K562 (cell line): ENCODE measurements around the gene IRF2BP2. TPM values are rescaled to one million over a fixed set of nuclear protein-coding genes. Genes with fewer than 3 reads are reported as not detected.

Source experiments
- CREB1 ChIP-seq, 2 experiments: sonication (generic) in 1 of 2; formaldehyde crosslinking in 1 of 2; IDR thresholded peaks; 2 replicates each; pipeline versions ENCODE4 v1.6.1 to v1.8.0; 2012 to 2022; ENCODE audit warnings: inconsistent platforms in 1 of 2, mild to moderate bottlenecking in 1 of 2, missing genetic modification reagents in 1 of 2, moderate library complexity in 1 of 2
- CTBP1 ChIP-seq: fragments of 450-650 bp; IDR thresholded peaks from 2 replicates; pipeline ENCODE4 v1.6.1; 2016; ENCODE audit warnings: borderline replicate concordance
- CXXC5 ChIP-seq: fragments of 250-450 bp; sonication (Bioruptor Pico); IDR thresholded peaks from 2 replicates; pipeline ENCODE4 v1.8.0; 2022; ENCODE audit warnings: inconsistent platforms, mild to moderate bottlenecking, moderate library complexity
- ELF4 ChIP-seq: fragments of 450-650 bp; formaldehyde crosslinking; IDR thresholded peaks from 2 replicates; pipeline ENCODE4 v1.4.0; 2022; ENCODE audit warnings: missing genetic modification characterization
- ERF ChIP-seq: fragments of 450-650 bp; formaldehyde crosslinking; IDR thresholded peaks from 2 replicates; pipeline ENCODE4 v1.4.0; 2020; ENCODE audit warnings: mild to moderate bottlenecking, mixed read lengths
- FIP1L1 ChIP-seq: fragments of 200-400 bp; formaldehyde crosslinking; IDR thresholded peaks from 2 replicates; pipeline ENCODE4 v1.6.1; 2018; ENCODE audit warnings: mild to moderate bottlenecking, low read depth, low read length; ENCODE audit not compliant: poor library complexity, severe bottlenecking
- GTF2A2 ChIP-seq: IDR thresholded peaks from 2 replicates; pipeline ENCODE4 v1.6.1; 2016; ENCODE audit warnings: mild to moderate bottlenecking, missing genetic modification characterization, missing compliant biosample characterization
- HIVEP1 ChIP-seq: fragments of 250-450 bp; sonication (Bioruptor Pico); IDR thresholded peaks from 2 replicates; pipeline ENCODE4 v1.4.0; 2020; ENCODE audit warnings: mild to moderate bottlenecking
- HNRNPL ChIP-seq: fragments of 200-400 bp; formaldehyde crosslinking; IDR thresholded peaks from 2 replicates; pipeline ENCODE4 v1.6.1; 2017; ENCODE audit warnings: low read depth, mild to moderate bottlenecking, low read length
- MTF1 ChIP-seq: fragments of 250-450 bp; sonication (Bioruptor Pico); IDR thresholded peaks from 2 replicates; pipeline ENCODE4 v1.9.0; 2021; ENCODE audit warnings: moderate library complexity, mild to moderate bottlenecking, inconsistent platforms, borderline replicate concordance
- NR2F6 ChIP-seq: fragments of 450-650 bp; formaldehyde crosslinking; IDR thresholded peaks from 2 replicates; pipeline ENCODE4 v1.4.0; 2020; ENCODE audit warnings: mild to moderate bottlenecking
- PHF8 ChIP-seq: fragments of 200-600 bp; sonication (generic); IDR thresholded peaks from 2 replicates; pipeline ENCODE4 v1.6.1; 2012; ENCODE audit warnings: mixed run types, mild to moderate bottlenecking, inconsistent platforms, low read length, moderate library complexity, borderline replicate concordance
- POLR2B ChIP-seq: fragments of 450-650 bp; IDR thresholded peaks from 2 replicates; pipeline ENCODE4 v1.6.1; 2018; ENCODE audit warnings: low read depth; ENCODE audit not compliant: partially characterized antibody
- SUPT5H ChIP-seq: fragments of 450-650 bp; IDR thresholded peaks from 2 replicates; pipeline ENCODE4 v1.6.1; 2016
- ZNF224 ChIP-seq: sonication (generic); formaldehyde crosslinking; IDR thresholded peaks from 2 replicates; pipeline ENCODE4 v1.8.0; 2022; ENCODE audit warnings: mild to moderate bottlenecking, missing genetic modification reagents
- ZNF263 ChIP-seq: sonication (generic); formaldehyde crosslinking; IDR thresholded peaks from 2 replicates; pipeline ENCODE4 v1.8.0; 2022; ENCODE audit warnings: mild to moderate bottlenecking, missing genetic modification reagents, borderline replicate concordance
- ZNF589 ChIP-seq: fragments of 200-800 bp; sonication (Bioruptor generic); IDR thresholded peaks from 2 replicates; pipeline ENCODE4 v1.6.1; 2016; ENCODE audit warnings: low read depth, missing genetic modification characterization, missing compliant biosample characterization
- polyA plus RNA-seq, 8 experiments: library from polyadenylated mRNA; depleted of rRNA in 4 of 8; stranded (reverse) in 5 of 8; unstranded in 3 of 8; fragments of >200 nt; fragmentation: Nextera tagmentation in 2 of 8; fragmentation: Illumina TruSeq in 1 of 8; extraction: Ambion mirVana in 2 of 8; extraction: Trizol in 1 of 8; gene quantifications; 2 replicates each; pipeline versions ENCODE4 v1.2.1 to v1.2.3, GENCODE V29; 2011 to 2014; ENCODE audit warnings: inconsistent platforms in 1 of 8, missing spikeins in 1 of 8
- total RNA-seq, 7 experiments: library from RNA; depleted of rRNA in 6 of 7; stranded (reverse); fragments of >200 nt in 6 of 7; fragmentation: Illumina TruSeq in 2 of 7; extraction: Trizol in 2 of 7; gene quantifications; 2 replicates each; pipeline versions ENCODE4 v1.2.1 to v1.2.3, GENCODE V29; 2011 to 2021; ENCODE audit warnings: low replicate concordance in 1 of 7
- TF ChIP-seq, protein P1 (sequence below), 2 experiments: fragments of 450-650 bp; IDR thresholded peaks; 2 replicates each; pipeline ENCODE4 v1.6.1; 2018; ENCODE audit warnings: mild to moderate bottlenecking in 2 of 2, low read depth in 1 of 2; ENCODE audit not compliant: partially characterized antibody in 2 of 2
- TF ChIP-seq, protein P2 (sequence below): fragments of 450-650 bp; IDR thresholded peaks from 2 replicates; pipeline ENCODE4 v1.6.1; 2018; ENCODE audit warnings: mild to moderate bottlenecking, low read depth; ENCODE audit not compliant: partially characterized antibody
- TF ChIP-seq, protein P3 (sequence below): sonication (generic); formaldehyde crosslinking; IDR thresholded peaks from 2 replicates; pipeline ENCODE4 v1.9.0; 2022; ENCODE audit warnings: mild to moderate bottlenecking, missing genetic modification reagents

Gene IRF2BP2
- total and polyA plus RNA-seq, 9 of the 15 experiments (the other 6 are each of a cell fraction or from before 2014, with no cell fraction given) = 7.7 to 68.6 (median 22.1) TPM

DNA sequence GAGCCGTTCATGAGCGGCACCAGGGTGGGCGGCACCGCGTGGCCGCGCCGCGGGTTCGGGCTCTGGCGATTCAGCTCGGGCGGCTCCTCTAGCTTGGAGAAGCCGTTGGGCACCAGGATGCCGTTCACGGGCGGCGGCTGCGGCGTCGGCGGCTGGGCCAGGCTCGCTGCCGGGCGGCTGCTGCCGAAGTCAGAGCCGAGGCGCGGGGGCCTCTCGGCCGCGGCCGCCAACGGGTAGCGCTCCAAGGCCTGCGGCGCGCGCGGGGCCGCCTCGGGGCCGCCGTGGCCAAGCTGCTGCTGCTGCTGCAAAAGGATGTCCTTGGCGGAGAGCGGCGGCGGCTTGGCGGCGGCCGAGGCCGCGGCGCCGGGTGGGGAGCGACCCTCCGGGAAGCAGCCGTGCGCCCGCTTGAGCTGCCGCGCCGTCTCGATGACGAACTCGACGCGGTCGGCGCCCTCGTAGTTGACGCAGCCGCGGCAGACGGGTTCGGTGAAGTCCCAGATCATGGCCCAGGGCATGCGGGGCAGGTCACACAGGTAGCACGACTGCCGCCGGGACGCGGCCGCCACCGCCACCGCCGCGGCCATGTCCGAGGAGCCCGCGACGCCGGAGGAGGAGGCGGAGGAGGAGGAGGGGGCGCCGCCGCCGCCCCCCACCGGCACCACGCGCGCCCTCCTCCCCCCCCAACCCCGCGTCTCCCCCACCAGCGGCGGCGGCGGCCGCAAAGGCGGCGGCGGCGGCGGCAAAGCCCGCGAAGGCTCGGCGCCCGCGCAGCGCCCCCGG, 877 bp downstream of the IRF2BP2 start (continued):
- TF ChIP-seq, protein P1, sequence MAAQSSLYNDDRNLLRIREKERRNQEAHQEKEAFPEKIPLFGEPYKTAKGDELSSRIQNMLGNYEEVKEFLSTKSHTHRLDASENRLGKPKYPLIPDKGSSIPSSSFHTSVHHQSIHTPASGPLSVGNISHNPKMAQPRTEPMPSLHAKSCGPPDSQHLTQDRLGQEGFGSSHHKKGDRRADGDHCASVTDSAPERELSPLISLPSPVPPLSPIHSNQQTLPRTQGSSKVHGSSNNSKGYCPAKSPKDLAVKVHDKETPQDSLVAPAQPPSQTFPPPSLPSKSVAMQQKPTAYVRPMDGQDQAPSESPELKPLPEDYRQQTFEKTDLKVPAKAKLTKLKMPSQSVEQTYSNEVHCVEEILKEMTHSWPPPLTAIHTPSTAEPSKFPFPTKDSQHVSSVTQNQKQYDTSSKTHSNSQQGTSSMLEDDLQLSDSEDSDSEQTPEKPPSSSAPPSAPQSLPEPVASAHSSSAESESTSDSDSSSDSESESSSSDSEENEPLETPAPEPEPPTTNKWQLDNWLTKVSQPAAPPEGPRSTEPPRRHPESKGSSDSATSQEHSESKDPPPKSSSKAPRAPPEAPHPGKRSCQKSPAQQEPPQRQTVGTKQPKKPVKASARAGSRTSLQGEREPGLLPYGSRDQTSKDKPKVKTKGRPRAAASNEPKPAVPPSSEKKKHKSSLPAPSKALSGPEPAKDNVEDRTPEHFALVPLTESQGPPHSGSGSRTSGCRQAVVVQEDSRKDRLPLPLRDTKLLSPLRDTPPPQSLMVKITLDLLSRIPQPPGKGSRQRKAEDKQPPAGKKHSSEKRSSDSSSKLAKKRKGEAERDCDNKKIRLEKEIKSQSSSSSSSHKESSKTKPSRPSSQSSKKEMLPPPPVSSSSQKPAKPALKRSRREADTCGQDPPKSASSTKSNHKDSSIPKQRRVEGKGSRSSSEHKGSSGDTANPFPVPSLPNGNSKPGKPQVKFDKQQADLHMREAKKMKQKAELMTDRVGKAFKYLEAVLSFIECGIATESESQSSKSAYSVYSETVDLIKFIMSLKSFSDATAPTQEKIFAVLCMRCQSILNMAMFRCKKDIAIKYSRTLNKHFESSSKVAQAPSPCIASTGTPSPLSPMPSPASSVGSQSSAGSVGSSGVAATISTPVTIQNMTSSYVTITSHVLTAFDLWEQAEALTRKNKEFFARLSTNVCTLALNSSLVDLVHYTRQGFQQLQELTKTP (IDR thresholded peaks at IDR 0.05; ENCODE audit: low read depth in 1 of 2, partially characterized antibody in 2 of 2) = no peak
- TF ChIP-seq PHF8 = peak; percentile 34; the same call in 1 of the 2 replicates
- TF ChIP-seq HIVEP1 (CRISPR knock-in tag) = no peak
- peak; percentile 50; the same call in 1 of the 2 replicates for TF ChIP-seq ZNF589 (CRISPR knock-in tag)
- peak; percentile 63 for TF ChIP-seq CXXC5
- 0 out of 2 replicates have a peak, but pooled peaks have one; percentile 41 for TF ChIP-seq HNRNPL
- no peak for TF ChIP-seq ZNF224 (CRISPR knock-in tag)
- TF ChIP-seq CREB1 (IDR thresholded peaks at IDR 0.05) = peak; percentile 83
- peak; percentile 70; the same call in 1 of the 2 replicates for TF ChIP-seq CREB1 (CRISPR knock-in tag; IDR thresholded peaks at IDR 0.05)
- TF ChIP-seq MTF1 = no peak
- no peak for TF ChIP-seq ELF4 (CRISPR knock-in tag)
- TF ChIP-seq ERF (CRISPR knock-in tag) = peak; percentile 36
- TF ChIP-seq, protein P2, sequence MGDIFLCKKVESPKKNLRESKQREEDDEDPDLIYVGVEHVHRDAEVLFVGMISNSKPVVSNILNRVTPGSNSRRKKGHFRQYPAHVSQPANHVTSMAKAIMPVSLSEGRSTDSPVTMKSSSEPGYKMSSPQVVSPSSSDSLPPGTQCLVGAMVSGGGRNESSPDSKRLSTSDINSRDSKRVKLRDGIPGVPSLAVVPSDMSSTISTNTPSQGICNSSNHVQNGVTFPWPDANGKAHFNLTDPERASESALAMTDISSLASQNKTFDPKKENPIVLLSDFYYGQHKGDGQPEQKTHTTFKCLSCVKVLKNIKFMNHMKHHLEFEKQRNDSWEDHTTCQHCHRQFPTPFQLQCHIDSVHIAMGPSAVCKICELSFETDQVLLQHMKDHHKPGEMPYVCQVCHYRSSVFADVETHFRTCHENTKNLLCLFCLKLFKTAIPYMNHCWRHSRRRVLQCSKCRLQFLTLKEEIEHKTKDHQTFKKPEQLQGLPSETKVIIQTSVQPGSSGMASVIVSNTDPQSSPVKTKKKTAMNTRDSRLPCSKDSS = no peak
- TF ChIP-seq, protein P3, sequence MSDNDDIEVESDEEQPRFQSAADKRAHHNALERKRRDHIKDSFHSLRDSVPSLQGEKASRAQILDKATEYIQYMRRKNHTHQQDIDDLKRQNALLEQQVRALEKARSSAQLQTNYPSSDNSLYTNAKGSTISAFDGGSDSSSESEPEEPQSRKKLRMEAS (CRISPR knock-in tag) = peak; percentile 26; the same call in 1 of the 2 replicates
- TF ChIP-seq ZNF263 (CRISPR knock-in tag) = peak; percentile 54; the same call in 1 of the 2 replicates
- TF ChIP-seq POLR2B = peak; percentile 25
- peak; percentile 34 for TF ChIP-seq FIP1L1
- TF ChIP-seq CTBP1 = peak; percentile 78
- TF ChIP-seq NR2F6 (CRISPR knock-in tag) = 0 out of 2 replicates have a peak, but pooled peaks have one; percentile 76
- TF ChIP-seq GTF2A2 (tag) = 0 out of 2 replicates have a peak, but pooled peaks have one; percentile 10
- peak; percentile 42; the same call in 1 of the 2 replicates for TF ChIP-seq SUPT5H
